ENCODE data around the gene GP9.

Gene GP9

GRCh38 chr3:129046037-129046731 is 14.4 kb upstream of the GP9 start:
- Mint-ChIP-seq H3K4me3 (peak overlapping the region; percentile 28), H3K4me1 (no peaks in the 10 kb centered on the region), H3K36me3 (ENCODE audit: insufficient read depth) (no peaks in the 10 kb centered on the region), H3K9me3 (no peaks in the 10 kb centered on the region), H3K27me3 (peaks cover 31% of the 10 kb centered on the region), H3K27ac (ENCODE audit: low read depth) (no peak overlapping the region)
- ATAC-seq (replicated peaks; ENCODE audit: extremely low read depth, poor library complexity, severe bottlenecking) (no peak), DNase-seq (ENCODE audit: low spot score in 2 of 2) (no peak)

DNA sequence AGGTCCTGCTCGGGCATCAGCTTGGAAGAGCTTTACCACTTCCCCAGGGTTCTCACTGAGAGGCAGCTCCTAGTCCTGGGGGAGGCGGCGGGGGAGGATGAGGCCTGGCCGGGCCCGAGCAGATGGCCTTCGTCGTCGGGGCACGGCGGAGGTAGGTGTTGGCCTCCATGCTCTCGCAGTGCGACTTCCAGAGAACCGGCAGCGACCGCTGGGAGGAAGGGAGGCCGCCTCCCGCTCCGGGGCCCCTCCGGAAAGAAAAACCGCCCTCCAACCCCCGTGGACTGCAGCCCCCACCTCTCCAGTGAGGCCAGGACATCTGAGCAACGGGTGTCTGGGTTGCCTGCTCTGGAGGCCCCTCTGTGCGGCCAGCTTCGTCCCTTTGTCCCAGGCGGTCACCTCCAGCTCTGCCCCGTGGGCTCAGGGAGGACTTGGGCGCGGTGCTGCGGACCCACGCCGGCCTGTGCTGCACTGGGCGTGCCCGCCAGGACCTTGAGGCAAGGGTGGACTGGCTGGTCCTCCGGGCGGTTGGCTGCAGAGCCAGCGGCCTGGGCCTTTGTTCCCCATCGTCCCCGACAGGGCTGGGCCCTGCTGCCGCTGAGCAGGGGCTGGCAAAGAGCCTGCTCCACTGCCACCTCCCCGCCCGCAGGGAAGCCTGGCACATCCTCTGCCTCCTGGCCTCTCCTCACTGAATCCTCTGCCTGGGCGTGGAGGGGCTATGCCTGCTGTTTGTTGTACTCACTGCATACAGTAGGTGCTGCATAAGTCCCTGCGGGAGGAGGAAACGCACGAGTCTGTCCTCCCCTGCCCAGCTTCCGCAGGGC is 13.6 kb upstream of the GP9 start:
- no peak overlapping the region for H3K4me3 Mint-ChIP-seq
- ATAC-seq (replicated peaks; ENCODE audit: extremely low read depth, poor library complexity, severe bottlenecking) = no peak
- no peak overlapping the region for H3K27ac Mint-ChIP-seq (ENCODE audit: low read depth)
- no peaks in the 10 kb centered on the region for H3K36me3 Mint-ChIP-seq (ENCODE audit: insufficient read depth)
- no peak for DNase-seq (ENCODE audit: low spot score in 2 of 2)
- peaks cover 23% of the 10 kb centered on the region for H3K27me3 Mint-ChIP-seq
- H3K9me3 Mint-ChIP-seq = no peaks in the 10 kb centered on the region
- H3K4me1 Mint-ChIP-seq = no peaks in the 10 kb centered on the region

GRCh38 chr3:129047553-129047839 is 13.1 kb upstream of the GP9 start:
- no peak for ATAC-seq (replicated peaks; ENCODE audit: extremely low read depth, poor library complexity, severe bottlenecking)
- Mint-ChIP-seq H3K27me3 (peaks cover 18% of the 10 kb centered on the region), H3K9me3 (no peaks in the 10 kb centered on the region), H3K4me1 (no peaks in the 10 kb centered on the region), H3K4me3 (no peak overlapping the region), H3K27ac (ENCODE audit: low read depth) (no peak overlapping the region), H3K36me3 (ENCODE audit: insufficient read depth) (no peaks in the 10 kb centered on the region)
- no peak for DNase-seq (ENCODE audit: low spot score in 2 of 2)

- Mint-ChIP-seq H3K27ac (ENCODE audit: low read depth) (no peak overlapping the region), H3K27me3 (no peaks in the 10 kb centered on the region), H3K9me3 (no peaks in the 10 kb centered on the region), H3K4me3 (no peak overlapping the region), H3K36me3 (ENCODE audit: insufficient read depth) (peaks cover 2% of the 10 kb centered on the region), H3K4me1 (peaks cover 7% of the 10 kb centered on the region)
- DNase-seq (ENCODE audit: low spot score in 2 of 2) (no peak), ATAC-seq (replicated peaks; ENCODE audit: extremely low read depth, poor library complexity, severe bottlenecking) (no peak)
Measured at GRCh38 chr3:129050556-129051295, 9.9 kb upstream of the GP9 start.

- DNase-seq (ENCODE audit: low spot score in 2 of 2) (no peak), ATAC-seq (replicated peaks; ENCODE audit: extremely low read depth, poor library complexity, severe bottlenecking) (no peak)
- Mint-ChIP-seq H3K4me1 (peaks cover 7% of the 10 kb centered on the region), H3K27ac (ENCODE audit: low read depth) (no peak overlapping the region), H3K4me3 (no peak overlapping the region), H3K9me3 (no peaks in the 10 kb centered on the region), H3K27me3 (no peaks in the 10 kb centered on the region), H3K36me3 (ENCODE audit: insufficient read depth) (peaks cover 2% of the 10 kb centered on the region)
Measured at GRCh38 chr3:129051871-129052340, 8.7 kb upstream of the GP9 start.

- ATAC-seq (replicated peaks; ENCODE audit: extremely low read depth, poor library complexity, severe bottlenecking) (no peak), DNase-seq (ENCODE audit: low spot score in 2 of 2) (no peak)
- Mint-ChIP-seq H3K27me3 (no peaks in the 10 kb centered on the region), H3K4me1 (peaks cover 7% of the 10 kb centered on the region), H3K36me3 (ENCODE audit: insufficient read depth) (peaks cover 2% of the 10 kb centered on the region), H3K27ac (ENCODE audit: low read depth) (no peak overlapping the region), H3K9me3 (no peaks in the 10 kb centered on the region), H3K4me3 (no peak overlapping the region)
Measured at GRCh38 chr3:129052675-129053074, 7.9 kb upstream of the GP9 start.

GRCh38 chr3:129054605-129055104 is 5.9 kb upstream of the GP9 start:
- Mint-ChIP-seq H3K27me3 (no peaks in the 10 kb centered on the region), H3K27ac (ENCODE audit: low read depth) (no peak overlapping the region), H3K4me3 (no peak overlapping the region), H3K4me1 (peaks cover 7% of the 10 kb centered on the region), H3K36me3 (ENCODE audit: insufficient read depth) (peaks cover 2% of the 10 kb centered on the region), H3K9me3 (no peaks in the 10 kb centered on the region)
- ATAC-seq (replicated peaks; ENCODE audit: extremely low read depth, poor library complexity, severe bottlenecking) (no peak), DNase-seq (ENCODE audit: low spot score in 2 of 2) (no peak)

GRCh38 chr3:129056451-129057173 is 4.0 kb upstream of the GP9 start:
- Mint-ChIP-seq H3K4me3 (no peak overlapping the region), H3K36me3 (ENCODE audit: insufficient read depth) (peaks cover 2% of the 10 kb centered on the region), H3K4me1 (peaks cover 7% of the 10 kb centered on the region), H3K27me3 (no peaks in the 10 kb centered on the region), H3K9me3 (no peaks in the 10 kb centered on the region), H3K27ac (ENCODE audit: low read depth) (no peak overlapping the region)
- DNase-seq (ENCODE audit: low spot score in 2 of 2) = no peak
- ATAC-seq (replicated peaks; ENCODE audit: extremely low read depth, poor library complexity, severe bottlenecking) = no peak

- Mint-ChIP-seq H3K4me1 (peaks cover 7% of the 10 kb centered on the region), H3K27ac (ENCODE audit: low read depth) (no peak overlapping the region)
Measured at GRCh38 chr3:129057249-129057648, 3.3 kb upstream of the GP9 start.

DNA sequence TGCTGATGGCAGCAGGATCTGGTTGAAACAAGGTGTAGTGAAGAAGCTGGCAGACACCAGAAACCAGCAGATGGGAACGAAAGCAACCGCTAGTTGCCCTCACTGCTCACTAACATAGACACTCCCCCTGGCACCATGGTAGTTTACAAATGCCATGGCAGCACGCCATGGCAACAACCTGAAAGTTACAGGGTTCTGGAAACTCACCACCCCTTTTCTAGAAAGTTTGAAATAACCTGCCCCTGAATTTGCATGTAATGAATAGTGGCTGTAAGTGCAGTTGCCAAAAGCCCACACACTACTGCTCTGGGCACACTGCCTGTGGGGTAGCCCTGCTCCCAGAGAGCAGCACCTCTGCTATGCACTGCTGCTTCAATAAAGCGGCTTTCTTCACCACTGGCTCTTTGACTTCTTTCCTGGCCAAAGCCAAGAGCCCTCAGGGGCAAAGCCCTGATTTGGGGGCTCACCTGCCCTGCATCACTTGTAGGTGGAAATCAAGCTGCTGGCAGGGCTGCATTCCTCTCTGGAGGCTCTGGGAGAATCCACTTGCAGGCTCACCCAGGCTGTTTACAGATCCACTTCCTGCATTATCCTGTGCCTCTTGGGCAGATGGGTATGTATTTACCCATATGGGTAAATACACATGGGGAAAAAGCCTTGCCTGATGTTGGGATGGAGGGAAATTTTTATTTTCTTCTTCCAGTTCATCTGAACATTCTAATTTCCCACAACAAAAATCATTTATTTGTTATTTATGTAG is 2.0 kb upstream of the GP9 start:
- peak; percentile 52 for ATAC-seq (replicated peaks; ENCODE audit: extremely low read depth, poor library complexity, severe bottlenecking)
- H3K9me3 Mint-ChIP-seq = no peaks in the 10 kb centered on the region
- no peak for DNase-seq (ENCODE audit: low spot score in 2 of 2)

More at GRCh38 chr3:129057249-129057648, 3.3 kb upstream of the GP9 start:
- Mint-ChIP-seq H3K27me3 (no peaks in the 10 kb centered on the region), H3K36me3 (ENCODE audit: insufficient read depth) (peaks cover 2% of the 10 kb centered on the region), H3K9me3 (no peaks in the 10 kb centered on the region), H3K4me3 (no peak overlapping the region)
- ATAC-seq (replicated peaks; ENCODE audit: extremely low read depth, poor library complexity, severe bottlenecking) = no peak
- DNase-seq (ENCODE audit: low spot score in 2 of 2) = no peak

DNA sequence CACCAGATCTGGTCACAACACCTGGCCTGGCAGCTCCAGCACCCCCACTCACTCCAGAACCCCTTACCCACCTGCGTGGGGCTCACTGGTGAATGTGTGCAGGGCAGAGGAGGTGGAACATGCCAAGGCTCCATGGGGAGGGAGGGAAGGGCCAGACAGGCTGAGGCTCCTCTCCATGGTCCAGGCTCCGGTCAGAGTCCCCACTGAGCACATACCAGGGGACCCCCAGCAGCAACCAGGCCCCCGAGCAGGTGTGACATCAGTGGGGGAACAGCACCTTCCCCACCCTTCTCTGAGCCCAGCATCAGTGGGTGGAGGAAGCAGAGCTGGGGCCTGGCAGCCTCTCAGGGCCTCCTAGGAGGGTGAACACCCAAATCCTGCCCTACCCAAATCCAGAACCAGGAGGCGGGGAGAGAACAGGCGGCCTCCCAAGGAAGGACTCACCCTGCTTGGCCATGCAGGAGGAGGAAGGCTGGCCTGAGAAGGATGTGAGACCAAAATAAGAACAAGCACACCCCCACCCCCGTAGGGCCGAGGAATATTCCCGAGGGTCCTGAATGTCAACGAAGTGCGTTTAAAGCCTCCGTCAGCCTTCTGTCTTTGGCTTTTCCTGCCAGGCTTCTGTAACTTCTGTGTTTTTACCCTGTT is 1.1 kb upstream of the GP9 start:
- no peak for DNase-seq (ENCODE audit: low spot score in 2 of 2)
- no peak for ATAC-seq (replicated peaks; ENCODE audit: extremely low read depth, poor library complexity, severe bottlenecking)
- no peaks in the 10 kb centered on the region for H3K27me3 Mint-ChIP-seq
- H3K36me3 Mint-ChIP-seq (ENCODE audit: insufficient read depth) = no peaks in the 10 kb centered on the region
- no peak overlapping the region for H3K27ac Mint-ChIP-seq (ENCODE audit: low read depth)
- no peak overlapping the region for H3K4me3 Mint-ChIP-seq
- no peaks in the 10 kb centered on the region for H3K4me1 Mint-ChIP-seq
- H3K9me3 Mint-ChIP-seq = no peaks in the 10 kb centered on the region

More for the DNA sequence above, 2.0 kb upstream of the GP9 start:
- Mint-ChIP-seq H3K4me3 (no peak overlapping the region), H3K27me3 (no peaks in the 10 kb centered on the region), H3K27ac (ENCODE audit: low read depth) (no peak overlapping the region), H3K36me3 (ENCODE audit: insufficient read depth) (peaks cover under 1% of the 10 kb centered on the region), H3K4me1 (peaks cover 3% of the 10 kb centered on the region)
